ENCODE results near the gene CUBN. TPM values are rescaled to one million over a fixed set of nuclear protein-coding genes. Genes with fewer than 3 reads are reported as not detected.
A peak's percentile ranks its signal among the peaks of the same experiment; 100 is the strongest.

The CUBN gene
- total RNA-seq, 4 donors from 2014 or later, result 9.2 to 38.9 (median 25.4) TPM

DNA sequence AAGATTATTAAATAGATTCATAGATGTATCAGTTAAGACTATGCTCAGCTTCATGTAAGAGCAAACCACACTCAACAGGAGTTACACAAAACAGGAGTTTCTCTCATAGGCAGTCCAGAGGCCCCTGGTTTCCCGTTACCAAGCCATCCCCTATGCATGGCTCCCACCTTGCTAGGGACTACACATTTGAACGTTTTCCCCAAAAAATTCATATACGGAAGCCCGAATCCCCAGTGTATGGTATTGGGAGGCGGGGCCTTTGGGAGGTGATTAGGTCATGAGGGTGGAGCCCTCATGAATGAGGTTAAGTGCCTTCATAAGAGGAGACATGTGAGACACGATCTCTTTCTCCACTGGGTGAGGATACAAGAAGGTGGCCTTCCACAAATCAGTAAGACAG lies 341.5 kb downstream of the CUBN start:
- WGBS, 2 donors, result 90 to 96% methylated on average over 6 of the region's 6 CpGs
- H3K9me3 ChIP-seq, result no peaks in the 10 kb centered on the region
- TF ChIP-seq, protein P1, sequence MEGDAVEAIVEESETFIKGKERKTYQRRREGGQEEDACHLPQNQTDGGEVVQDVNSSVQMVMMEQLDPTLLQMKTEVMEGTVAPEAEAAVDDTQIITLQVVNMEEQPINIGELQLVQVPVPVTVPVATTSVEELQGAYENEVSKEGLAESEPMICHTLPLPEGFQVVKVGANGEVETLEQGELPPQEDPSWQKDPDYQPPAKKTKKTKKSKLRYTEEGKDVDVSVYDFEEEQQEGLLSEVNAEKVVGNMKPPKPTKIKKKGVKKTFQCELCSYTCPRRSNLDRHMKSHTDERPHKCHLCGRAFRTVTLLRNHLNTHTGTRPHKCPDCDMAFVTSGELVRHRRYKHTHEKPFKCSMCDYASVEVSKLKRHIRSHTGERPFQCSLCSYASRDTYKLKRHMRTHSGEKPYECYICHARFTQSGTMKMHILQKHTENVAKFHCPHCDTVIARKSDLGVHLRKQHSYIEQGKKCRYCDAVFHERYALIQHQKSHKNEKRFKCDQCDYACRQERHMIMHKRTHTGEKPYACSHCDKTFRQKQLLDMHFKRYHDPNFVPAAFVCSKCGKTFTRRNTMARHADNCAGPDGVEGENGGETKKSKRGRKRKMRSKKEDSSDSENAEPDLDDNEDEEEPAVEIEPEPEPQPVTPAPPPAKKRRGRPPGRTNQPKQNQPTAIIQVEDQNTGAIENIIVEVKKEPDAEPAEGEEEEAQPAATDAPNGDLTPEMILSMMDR (IDR thresholded peaks at IDR 0.05), result no peak
- TF ChIP-seq POLR2A (IDR thresholded peaks at IDR 0.05), result no peak
- TF ChIP-seq EP300 (IDR thresholded peaks at IDR 0.05), result no peak

GRCh38 chr10:16787361-16787791 lies 342.2 kb downstream of the CUBN start:
- TF ChIP-seq, protein P1 (IDR thresholded peaks at IDR 0.05), result no peak
- TF ChIP-seq POLR2A (IDR thresholded peaks at IDR 0.05) (no peak), EP300 (IDR thresholded peaks at IDR 0.05) (no peak)
- Histone ChIP-seq H3K27me3 (no peaks in the 10 kb centered on the region), H3K4me1 (no peaks in the 10 kb centered on the region), H3K4me3 (no peak overlapping the region), H3K9me3 (no peaks in the 10 kb centered on the region), H3K36me3 (no peaks in the 10 kb centered on the region), H3K27ac (no peak overlapping the region)
- WGBS, 2 donors, result 95 to 97% methylated on average over 12 of the region's 12 CpGs
- no peak for DNase-seq (ENCODE audit: low spot score in 2 of 2)

More for the DNA sequence above, 341.5 kb downstream of the CUBN start:
- Histone ChIP-seq H3K27me3 (no peaks in the 10 kb centered on the region), H3K27ac (no peak overlapping the region), H3K36me3 (no peaks in the 10 kb centered on the region), H3K4me3 (no peak overlapping the region), H3K4me1 (no peaks in the 10 kb centered on the region)
- DNase-seq (ENCODE audit: low spot score in 2 of 2), result no peak

DNA sequence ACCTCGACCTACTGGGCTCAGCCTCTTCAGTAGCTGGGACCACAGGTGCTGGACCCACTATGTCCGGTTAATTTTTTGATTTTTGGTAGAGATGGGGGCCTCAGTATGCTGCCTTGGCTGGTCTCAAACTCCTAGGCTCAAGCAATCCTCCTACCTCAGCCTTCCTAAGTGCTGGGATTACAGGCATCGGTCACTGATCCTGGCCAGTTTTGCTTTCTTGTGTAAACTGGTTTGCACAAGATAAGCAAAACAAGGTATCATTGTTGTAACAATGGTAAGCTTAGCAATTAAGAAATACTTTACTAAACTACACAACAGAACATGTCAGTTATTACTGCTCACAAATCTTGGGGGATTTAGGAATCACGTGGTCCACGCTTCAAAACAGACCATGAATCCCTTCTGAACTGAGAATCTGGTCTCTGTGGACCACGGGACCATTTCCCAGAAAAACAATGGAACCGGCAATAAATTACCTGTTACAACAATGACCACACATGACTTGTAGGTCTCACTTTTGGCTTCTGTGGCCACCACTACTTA lies 349.2 kb downstream of the CUBN start:
- Histone ChIP-seq H3K36me3 (peaks cover 0 to 20% (median 0%) of the 10 kb centered on the region in 3 donors), H3K27ac (no peak overlapping the region), H3K4me1 (peaks cover 0 to 10% (median 0%) of the 10 kb centered on the region in 4 donors), H3K9me3 (no peaks in the 10 kb centered on the region), H3K27me3 (no peaks in the 10 kb centered on the region), H3K4me3 (no peak overlapping the region)
- no peak for DNase-seq (ENCODE audit: low spot score in 2 of 2)
- TF ChIP-seq, protein P1 (IDR thresholded peaks at IDR 0.05), result no peak
- WGBS, 2 donors, result 75 to 80% methylated on average over 7 of the region's 7 CpGs

GRCh38 chr10:16779384-16779915 lies 350.2 kb downstream of the CUBN start:
- Histone ChIP-seq H3K9me3 (no peaks in the 10 kb centered on the region), H3K27ac (no peak overlapping the region), H3K4me1 (peaks cover 0 to 10% (median 0%) of the 10 kb centered on the region in 4 donors), H3K4me3 (no peak overlapping the region), H3K27me3 (no peaks in the 10 kb centered on the region), H3K36me3 (peaks cover 0 to 20% (median 0%) of the 10 kb centered on the region in 3 donors)
- 54 to 62% methylated on average over 6 of the region's 6 CpGs for WGBS, 2 donors
- TF ChIP-seq POLR2A (IDR thresholded peaks at IDR 0.05) (no peak), EP300 (IDR thresholded peaks at IDR 0.05) (no peak)
- TF ChIP-seq, protein P1 (IDR thresholded peaks at IDR 0.05), result no peak
- DNase-seq (ENCODE audit: low spot score in 2 of 2), result no peak

DNA sequence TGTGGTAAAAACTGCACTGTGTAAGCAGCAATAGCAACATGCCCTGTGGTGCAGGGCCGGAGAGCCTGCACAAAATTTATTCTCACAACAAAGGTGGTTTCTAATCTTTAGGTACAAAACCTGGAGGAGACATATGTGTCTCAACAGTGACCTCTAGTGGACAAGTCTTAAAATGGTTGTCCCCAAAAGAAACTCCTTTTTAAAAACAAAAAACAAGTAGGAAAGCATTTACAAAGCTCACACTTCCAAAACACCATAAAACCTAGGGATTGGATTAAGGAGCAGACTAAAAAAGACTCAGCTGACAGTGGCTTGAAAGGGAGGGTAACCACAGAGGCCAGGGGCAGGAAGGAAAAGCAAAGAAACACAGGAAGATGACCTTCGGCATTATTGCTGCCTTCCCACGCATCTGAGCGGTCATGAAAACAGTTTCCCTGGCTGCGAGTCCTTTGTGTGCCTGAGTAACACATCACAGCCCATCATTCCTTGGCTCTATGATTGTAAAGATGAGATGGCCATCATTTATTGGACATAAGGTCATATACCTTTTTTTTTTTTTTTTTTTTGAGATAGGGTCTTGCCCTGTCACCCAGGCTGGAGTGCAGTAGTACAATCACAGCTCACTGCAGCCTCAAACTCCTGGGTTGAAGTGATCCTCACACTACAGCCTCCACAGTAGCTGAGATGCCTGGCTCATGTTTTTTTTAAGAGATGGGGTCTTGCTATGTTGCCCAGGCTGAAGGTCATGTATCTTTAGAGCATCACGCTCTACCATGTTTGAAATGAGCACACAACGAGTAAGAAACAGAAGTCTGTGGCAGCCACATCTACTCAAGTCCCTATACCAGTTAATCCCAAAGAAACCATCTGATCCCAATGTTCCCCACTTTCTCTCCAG lies 351.9 kb downstream of the CUBN start:
- Histone ChIP-seq H3K27me3 (no peaks in the 10 kb centered on the region), H3K9me3 (no peaks in the 10 kb centered on the region), H3K4me1 (peaks cover 0 to 10% (median 0%) of the 10 kb centered on the region in 4 donors), H3K36me3 (peaks cover 0 to 20% (median 0%) of the 10 kb centered on the region in 3 donors), H3K4me3 (peak overlapping the region in 1 of 4 donors; percentile 18), H3K27ac (peak overlapping the region in 2 of 4 donors; percentile 60 to 67)
- WGBS, 2 donors, result 37 to 44% methylated on average over 7 of the region's 7 CpGs
- DNase-seq (ENCODE audit: low spot score in 2 of 2), result no peak
- TF ChIP-seq, protein P1 (IDR thresholded peaks at IDR 0.05), result peak; percentile 54 to 80 (median 71)
- TF ChIP-seq EP300 (IDR thresholded peaks at IDR 0.05) (peak in 1 of 2 donors; percentile 44), POLR2A (IDR thresholded peaks at IDR 0.05) (no peak)

Data from tibial nerve (tissue), 4 donors.